Ramos (cell line): Measurements from ENCODE around the gene ABCB10.
"Not testable (repeated sequence)": the region's sequence is repeated elsewhere in the genome, so short reads cannot be mapped to it uniquely, and the experiment has no call there.

Experiments
- in situ Hi-C: fragments of 300-500 bp; cut with MboI; formaldehyde crosslinking; loops from one replicate; pipeline ENCODE4 v1.14.3; 2022; ENCODE audit warnings: low sequenced_read_pairs; ENCODE audit not compliant: unreplicated experiment

ABCB10 gene

GRCh38 chr1:229480495-229480894, 78.0 kb downstream of the ABCB10 start:
- in situ Hi-C loops: loop anchor here (5.0 kb wide), 1 partner anchor 223 kb away; no protein-coding TSS in a partner anchor

GRCh38 chr1:229479660-229480399, 78.7 kb downstream of the ABCB10 start:
- in situ Hi-C loops: loop anchor here (5.0 kb wide), 1 partner anchor 223 kb away; no protein-coding TSS in a partner anchor

GRCh38 chr1:229478852-229479251, 79.7 kb downstream of the ABCB10 start:
- in situ Hi-C loops: no loop called here

- in situ Hi-C loops: not testable (repeated sequence)
Observed at GRCh38 chr1:229475859-229476258, 82.6 kb downstream of the ABCB10 start.

- in situ Hi-C loops: no loop called here
Observed at GRCh38 chr1:229474509-229474908, 84.0 kb downstream of the ABCB10 start.

- in situ Hi-C loops: no loop called here
Observed at GRCh38 chr1:229471175-229471574, 87.3 kb downstream of the ABCB10 start.

- in situ Hi-C loops: no loop called here
Observed at GRCh38 chr1:229470406-229471043, 88.0 kb downstream of the ABCB10 start.

GRCh38 chr1:229466887-229467286, 91.6 kb downstream of the ABCB10 start:
- in situ Hi-C loops: no loop called here
